Measurements from ENCODE around the gene SGCD. TPM values are rescaled to one million over a fixed set of nuclear protein-coding genes. Genes with fewer than 3 reads are reported as not detected.

Gene SGCD
- total RNA-seq, 4 donors from 2014 or later: 5.1 to 8.1 (median 6.5) TPM

DNA sequence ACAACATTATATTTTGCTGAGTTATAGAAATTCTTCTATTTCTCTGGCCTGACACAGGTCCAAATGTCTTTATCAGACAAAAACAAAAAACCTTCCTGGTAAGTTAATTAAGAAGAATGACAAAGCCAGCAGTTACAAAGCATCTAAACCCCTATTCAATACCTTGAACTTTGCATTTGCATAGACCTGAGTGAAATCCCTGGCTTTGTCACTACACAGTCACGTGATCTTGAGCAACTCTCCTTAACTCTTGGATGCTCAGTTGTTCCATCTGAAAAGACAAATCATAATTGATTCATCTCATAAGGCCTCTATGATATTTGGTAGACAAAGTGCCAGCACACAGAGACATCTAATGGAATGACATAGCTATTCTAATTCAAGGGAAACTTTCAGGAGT is 356.5 kb downstream of the SGCD start:
- TF ChIP-seq, protein P1, sequence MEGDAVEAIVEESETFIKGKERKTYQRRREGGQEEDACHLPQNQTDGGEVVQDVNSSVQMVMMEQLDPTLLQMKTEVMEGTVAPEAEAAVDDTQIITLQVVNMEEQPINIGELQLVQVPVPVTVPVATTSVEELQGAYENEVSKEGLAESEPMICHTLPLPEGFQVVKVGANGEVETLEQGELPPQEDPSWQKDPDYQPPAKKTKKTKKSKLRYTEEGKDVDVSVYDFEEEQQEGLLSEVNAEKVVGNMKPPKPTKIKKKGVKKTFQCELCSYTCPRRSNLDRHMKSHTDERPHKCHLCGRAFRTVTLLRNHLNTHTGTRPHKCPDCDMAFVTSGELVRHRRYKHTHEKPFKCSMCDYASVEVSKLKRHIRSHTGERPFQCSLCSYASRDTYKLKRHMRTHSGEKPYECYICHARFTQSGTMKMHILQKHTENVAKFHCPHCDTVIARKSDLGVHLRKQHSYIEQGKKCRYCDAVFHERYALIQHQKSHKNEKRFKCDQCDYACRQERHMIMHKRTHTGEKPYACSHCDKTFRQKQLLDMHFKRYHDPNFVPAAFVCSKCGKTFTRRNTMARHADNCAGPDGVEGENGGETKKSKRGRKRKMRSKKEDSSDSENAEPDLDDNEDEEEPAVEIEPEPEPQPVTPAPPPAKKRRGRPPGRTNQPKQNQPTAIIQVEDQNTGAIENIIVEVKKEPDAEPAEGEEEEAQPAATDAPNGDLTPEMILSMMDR (IDR thresholded peaks at IDR 0.05; ENCODE audit: low read depth): no peak

DNA sequence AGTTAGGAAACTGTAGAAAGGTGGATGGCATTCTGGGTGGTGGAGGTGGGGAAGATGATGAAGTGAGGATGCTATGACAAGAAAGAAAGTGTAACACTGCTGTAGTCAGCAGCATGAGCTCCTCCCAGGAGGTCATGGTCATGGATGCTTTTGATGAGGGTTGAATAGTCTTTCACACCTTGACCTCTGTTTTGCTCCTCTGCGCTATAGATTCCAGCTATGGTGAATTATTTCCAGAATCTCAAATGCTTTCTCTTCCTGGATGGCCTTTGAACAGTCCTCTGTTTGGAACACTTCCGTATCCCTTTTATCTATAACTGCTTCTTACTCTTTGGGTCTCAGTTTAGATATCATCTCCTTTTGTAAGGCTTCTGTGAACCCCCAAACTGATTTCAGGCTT is 357.3 kb downstream of the SGCD start:
- TF ChIP-seq, protein P1 (IDR thresholded peaks at IDR 0.05; ENCODE audit: low read depth): no peak

DNA sequence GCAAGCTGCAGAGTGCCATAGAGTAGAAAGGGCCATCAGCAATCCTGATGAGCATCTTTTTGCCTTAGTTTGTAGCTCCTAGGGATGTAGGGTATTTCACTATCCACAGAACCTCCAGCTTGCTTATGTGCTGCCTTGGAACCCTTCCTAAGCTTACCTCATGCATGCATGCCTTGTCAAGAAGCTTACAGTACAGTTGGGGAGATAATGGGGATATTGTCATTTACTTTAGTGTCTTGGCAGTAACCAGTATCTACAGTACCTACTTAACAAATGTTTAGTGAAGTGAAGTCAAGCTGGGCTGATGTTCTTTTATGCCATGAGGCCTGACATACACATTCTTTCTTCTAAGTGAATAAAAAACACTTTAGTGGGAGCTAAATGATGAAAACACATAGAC is 358.5 kb downstream of the SGCD start:
- TF ChIP-seq, protein P1 (IDR thresholded peaks at IDR 0.05; ENCODE audit: low read depth): no peak

DNA sequence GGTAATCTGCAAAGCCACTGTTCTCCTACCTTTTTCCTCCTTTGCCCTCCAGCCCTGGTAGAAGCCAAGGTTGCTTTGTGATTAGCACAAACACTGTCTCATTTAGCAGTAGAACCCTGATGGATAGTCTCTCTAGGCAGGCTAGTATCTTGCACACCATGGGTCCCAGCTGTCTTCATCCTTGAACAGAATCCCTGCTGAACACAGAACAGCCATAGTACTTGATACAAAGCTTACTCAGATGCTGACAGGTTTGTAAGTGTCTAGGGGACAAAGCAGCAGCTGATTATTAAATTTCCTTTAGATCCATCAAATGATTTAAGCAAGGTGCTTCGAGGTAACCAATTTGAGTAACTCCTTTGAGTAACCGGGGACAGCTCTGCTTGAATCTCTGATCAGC is 359.4 kb downstream of the SGCD start:
- TF ChIP-seq, protein P1 (IDR thresholded peaks at IDR 0.05; ENCODE audit: low read depth): no peak

DNA sequence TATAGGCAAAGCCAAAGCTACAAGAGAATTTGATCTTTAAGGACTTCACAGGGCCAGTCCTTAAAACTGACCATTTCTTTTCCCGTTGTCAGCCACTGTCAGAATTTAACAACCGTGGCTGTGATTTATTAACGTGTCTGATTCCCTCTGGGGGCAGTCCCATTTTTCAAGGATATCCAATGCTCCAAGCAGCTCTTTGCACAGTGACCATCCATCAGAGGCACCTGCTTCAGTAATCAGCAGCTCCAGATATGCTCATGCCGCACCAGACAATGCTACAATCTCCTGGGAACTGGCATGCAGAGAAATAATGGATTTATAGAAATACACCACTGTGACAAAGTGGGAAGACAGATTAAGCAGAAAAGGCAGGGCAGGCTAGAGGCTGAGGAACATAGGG is 359.8 kb downstream of the SGCD start:
- TF ChIP-seq, protein P1 (IDR thresholded peaks at IDR 0.05; ENCODE audit: low read depth): no peak

DNA sequence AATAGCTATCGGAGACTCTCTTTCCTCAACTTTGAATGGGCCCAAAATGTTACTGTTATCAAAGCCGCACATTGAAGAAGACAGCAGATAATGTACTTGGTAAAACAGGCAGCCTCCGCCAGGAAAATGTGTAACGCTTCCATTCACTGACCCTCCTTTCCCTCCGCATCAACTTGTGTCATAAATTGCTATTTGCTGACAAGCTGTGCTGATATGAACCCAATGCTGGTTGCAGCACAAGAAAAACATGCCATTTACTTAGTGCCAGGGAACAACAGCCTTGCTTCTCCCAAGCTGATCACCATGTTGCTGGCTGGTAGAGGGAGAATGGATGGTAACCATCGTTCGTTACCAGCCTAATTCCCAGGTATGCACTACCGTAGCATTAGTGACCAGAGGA is 360.6 kb downstream of the SGCD start:
- TF ChIP-seq, protein P1 (IDR thresholded peaks at IDR 0.05; ENCODE audit: low read depth): no peak

DNA sequence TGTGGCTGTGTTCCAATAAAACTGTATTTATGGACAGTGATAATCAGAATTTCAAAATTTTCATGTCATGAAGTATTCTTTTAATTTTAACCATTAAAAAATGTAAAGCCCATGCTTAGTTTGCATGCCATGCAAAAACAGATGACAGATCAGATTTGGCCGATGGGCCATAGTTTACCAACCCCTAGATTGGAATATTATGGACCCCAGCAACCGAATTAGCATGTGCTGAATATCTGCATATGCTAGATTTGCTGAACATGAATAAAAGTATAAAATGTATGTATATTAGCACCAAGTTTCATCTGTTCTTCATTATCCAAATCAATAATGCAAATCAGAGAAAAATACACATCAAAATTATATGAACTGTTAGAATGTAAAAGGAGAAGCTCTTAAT is 364.6 kb downstream of the SGCD start:
- TF ChIP-seq, protein P1 (IDR thresholded peaks at IDR 0.05; ENCODE audit: low read depth): no peak
